Endothelial cell of umbilical vein (primary cell): ENCODE results near the gene LPAR5.

Experiments
- EZH2 ChIP-seq: IDR thresholded peaks from 2 replicates; pipeline ENCODE4 v1.6.1; 2012; ENCODE audit warnings: borderline replicate concordance, low read depth, mild to moderate bottlenecking, moderate library complexity, low read length, inconsistent platforms; ENCODE audit not compliant: severe bottlenecking
- FOS ChIP-seq: IDR thresholded peaks from 2 replicates; pipeline ENCODE4 v1.6.1; 2011; ENCODE audit warnings: mild to moderate bottlenecking, low read length, moderate library complexity, borderline replicate concordance; ENCODE audit not compliant: insufficient read depth
- JUN ChIP-seq: IDR thresholded peaks from 2 replicates; pipeline ENCODE4 v1.6.1; 2011; ENCODE audit warnings: borderline replicate concordance, low read depth; ENCODE audit not compliant: insufficient read length, insufficient read depth
- MYC ChIP-seq: IDR thresholded peaks from one replicate; pipeline ENCODE4 v1.6.1; 2011; ENCODE audit warnings: mild to moderate bottlenecking, low read depth, low read length
- POLR2A ChIP-seq: IDR thresholded peaks from 2 replicates; pipeline ENCODE4 v1.6.1; 2012; ENCODE audit warnings: low read depth, mild to moderate bottlenecking, control low read depth, low read length
- POLR2AphosphoS5 ChIP-seq: IDR thresholded peaks from 2 replicates; pipeline ENCODE4 v1.6.1; 2012; ENCODE audit warnings: low read depth, mild to moderate bottlenecking, control low read depth, low read length, moderate library complexity; ENCODE audit not compliant: insufficient read depth
- TF ChIP-seq, protein P1 (sequence below), 2 donors: IDR thresholded peaks; 1 replicate in 1 of 2; 2 replicates in 1 of 2; pipeline ENCODE4 v1.5.1; 2011; ENCODE audit warnings: low read length in 2 of 2, mild to moderate bottlenecking in 2 of 2, moderate library complexity in 2 of 2, control low read depth in 1 of 2, inconsistent platforms in 1 of 2, low read depth in 1 of 2; ENCODE audit not compliant: insufficient read depth in 1 of 2; ENCODE audit errors: extremely low read depth in 1 of 2
- TF ChIP-seq, protein P2 (sequence below): IDR thresholded peaks from 2 replicates; pipeline ENCODE4 v1.6.1; 2011; ENCODE audit not compliant: insufficient read depth, insufficient read length

DNA sequence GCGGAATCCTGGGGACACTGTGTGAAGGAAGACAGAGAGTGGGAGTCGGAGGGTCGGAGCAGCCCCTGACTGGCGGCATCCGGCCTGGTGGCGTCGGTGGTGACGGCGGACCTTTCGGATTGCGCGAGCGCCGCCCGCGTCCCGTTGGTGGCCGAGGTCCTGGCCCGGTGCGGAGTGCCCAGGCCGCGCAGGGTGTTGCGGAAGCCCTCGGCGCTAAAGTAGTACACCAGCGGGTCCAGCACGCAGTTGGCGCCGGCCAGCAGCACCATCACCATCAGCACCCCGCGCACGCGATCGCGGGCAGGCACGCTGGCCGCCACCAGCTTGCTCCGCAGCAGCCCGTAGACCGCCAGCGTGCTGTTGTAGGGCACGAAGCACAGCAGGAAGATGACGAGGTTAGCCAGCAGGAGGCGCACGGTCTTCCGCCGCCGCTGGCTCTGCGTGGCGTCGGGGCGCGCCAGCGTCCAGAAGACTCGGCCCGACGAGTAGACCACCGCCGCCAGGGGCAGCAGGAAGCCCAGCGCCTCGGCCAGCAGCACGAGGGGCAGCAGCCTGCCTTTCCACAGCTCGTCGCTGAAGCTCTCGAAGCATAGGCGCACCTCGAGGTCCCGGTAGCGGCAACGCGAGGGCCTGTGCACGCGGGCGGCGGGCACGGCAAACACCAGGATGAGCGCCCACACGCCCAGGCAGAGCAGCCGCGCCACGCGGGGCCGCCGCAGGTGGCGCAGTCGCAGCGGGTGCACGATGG, 15.4 kb downstream of the LPAR5 start:
- TF ChIP-seq POLR2AphosphoS5 (peak; percentile 52), POLR2A (no peak), EZH2 (no peak), JUN (no peak), FOS (no peak), MYC (no peak)
- TF ChIP-seq, protein P1, sequence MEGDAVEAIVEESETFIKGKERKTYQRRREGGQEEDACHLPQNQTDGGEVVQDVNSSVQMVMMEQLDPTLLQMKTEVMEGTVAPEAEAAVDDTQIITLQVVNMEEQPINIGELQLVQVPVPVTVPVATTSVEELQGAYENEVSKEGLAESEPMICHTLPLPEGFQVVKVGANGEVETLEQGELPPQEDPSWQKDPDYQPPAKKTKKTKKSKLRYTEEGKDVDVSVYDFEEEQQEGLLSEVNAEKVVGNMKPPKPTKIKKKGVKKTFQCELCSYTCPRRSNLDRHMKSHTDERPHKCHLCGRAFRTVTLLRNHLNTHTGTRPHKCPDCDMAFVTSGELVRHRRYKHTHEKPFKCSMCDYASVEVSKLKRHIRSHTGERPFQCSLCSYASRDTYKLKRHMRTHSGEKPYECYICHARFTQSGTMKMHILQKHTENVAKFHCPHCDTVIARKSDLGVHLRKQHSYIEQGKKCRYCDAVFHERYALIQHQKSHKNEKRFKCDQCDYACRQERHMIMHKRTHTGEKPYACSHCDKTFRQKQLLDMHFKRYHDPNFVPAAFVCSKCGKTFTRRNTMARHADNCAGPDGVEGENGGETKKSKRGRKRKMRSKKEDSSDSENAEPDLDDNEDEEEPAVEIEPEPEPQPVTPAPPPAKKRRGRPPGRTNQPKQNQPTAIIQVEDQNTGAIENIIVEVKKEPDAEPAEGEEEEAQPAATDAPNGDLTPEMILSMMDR (IDR thresholded peaks at IDR 0.05; ENCODE audit: extremely low read depth in 1 of 2, insufficient read depth in 1 of 2, low read depth in 1 of 2, low read length in 2 of 2): peak; percentile 85 to 89
- TF ChIP-seq, protein P2, sequence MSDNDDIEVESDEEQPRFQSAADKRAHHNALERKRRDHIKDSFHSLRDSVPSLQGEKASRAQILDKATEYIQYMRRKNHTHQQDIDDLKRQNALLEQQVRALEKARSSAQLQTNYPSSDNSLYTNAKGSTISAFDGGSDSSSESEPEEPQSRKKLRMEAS: peak; percentile 60
